ENCODE measurements around the gene MRFAP1L1. TPM values are rescaled to one million over a fixed set of nuclear protein-coding genes. Genes with fewer than 3 reads are reported as not detected.
"Not testable (repeated sequence)": the region's sequence is repeated elsewhere in the genome, so short reads cannot be mapped to it uniquely, and the experiment has no call there.

MRFAP1L1 gene
- 47.6 to 77.9 TPM (median 50.7 TPM) in 3 replicates for polyA plus RNA-seq
- 45.2 TPM for polyA plus RNA-seq (2011; ENCODE audit: low read depth)
- 53.6 and 54.4 TPM in 2 replicates for polyA plus RNA-seq (2011; cell fraction: cytosol; rRNA removed)
- 46.9 and 79.1 TPM in 2 replicates for polyA plus RNA-seq (2011; cell fraction: nucleus; rRNA removed)
- polyA plus RNA-seq (2012; ENCODE audit: low replicate concordance) = 42.9 and 49.5 TPM in 2 replicates
- 8.9 to 15.7 TPM (median 9.1 TPM) in 3 replicates for polyA minus RNA-seq
- 18.4 TPM for polyA minus RNA-seq (2011; cell fraction: cytosol; rRNA and poly(A)+ RNA removed)
- 9.8 and 14.8 TPM in 2 replicates for polyA minus RNA-seq (2011; cell fraction: nucleus; rRNA and poly(A)+ RNA removed)

DNA sequence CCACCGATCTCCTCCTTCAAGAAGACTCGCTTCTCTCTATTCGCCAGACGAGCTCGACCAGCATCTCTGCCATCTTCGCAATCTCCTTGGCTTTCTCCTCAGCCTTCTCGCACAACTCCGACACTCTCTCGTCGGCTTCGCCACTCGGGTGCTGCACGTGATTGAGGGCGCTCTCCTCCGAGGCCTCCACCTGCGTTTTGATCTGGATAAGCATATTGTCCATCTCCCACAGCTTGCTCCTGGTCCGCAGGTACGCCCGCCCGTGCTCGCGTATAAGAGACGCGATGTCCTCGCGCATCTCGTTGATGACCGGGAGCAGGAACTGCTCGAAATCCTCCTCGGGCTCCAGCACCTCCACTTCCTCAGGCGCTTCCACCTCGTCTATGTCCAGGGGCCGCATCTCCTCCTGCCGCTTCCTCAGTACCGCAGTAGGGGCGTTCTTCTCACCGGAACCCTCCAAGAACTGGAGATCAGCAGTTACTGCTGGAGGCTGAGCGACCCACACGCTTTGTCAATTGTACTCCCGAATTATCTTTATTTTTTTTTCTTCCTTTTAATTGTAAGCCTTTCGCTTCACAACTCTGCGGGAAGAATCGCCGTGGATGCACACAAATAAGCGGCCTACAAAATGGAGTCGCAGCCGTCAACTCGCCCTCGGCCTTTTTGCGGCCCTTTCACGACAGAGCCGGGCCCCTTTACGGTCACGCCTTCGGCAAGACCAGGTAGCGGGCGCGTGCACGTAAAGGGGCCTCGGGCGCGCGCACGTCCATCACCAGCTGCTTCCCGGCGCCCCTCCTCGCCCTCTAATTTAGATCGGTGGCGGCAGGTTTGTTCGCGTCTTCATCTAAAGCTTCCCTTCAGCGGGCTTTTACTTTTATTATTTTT, at the start of gene MRFAP1L1:
Gene MRFAP1L1, minus strand, starts transcription at position 636 of the 885 bp plus-strand sequence. Its CDS starts 236 bp downstream, at position 400.
- DNase-seq (ENCODE audit: low read depth, low spot score) (peak; percentile 75), FAIRE-seq (peak; percentile 34)
- peaks cover 19% of the 10 kb centered on the region for H3K4me1 ChIP-seq (ENCODE audit: control insufficient read depth, extremely low read depth, insufficient read depth, low read length)
- peaks cover 5 to 9% of the 10 kb centered on the region in 2 experiments for H3K36me3 ChIP-seq (ENCODE audit: control insufficient read depth in 2 of 2, extremely low read depth in 1 of 2, insufficient read depth in 2 of 2, low read length in 2 of 2)
- no peaks in the 10 kb centered on the region for H3K9me1 ChIP-seq (ENCODE audit: control insufficient read depth, extremely low read depth, insufficient read depth, low read length)
- no peaks in the 10 kb centered on the region for H4K20me1 ChIP-seq (ENCODE audit: control insufficient read depth, extremely low read depth, insufficient read depth, low read length)
- peak within 1 kb of the TSS; percentile 88 for H3K9ac ChIP-seq (ENCODE audit: control insufficient read depth, extremely low read depth, insufficient read depth, low read length)
- peak within 1 kb of the TSS; percentile 62 to 93 (median 85) for H3K4me3 ChIP-seq (ENCODE audit: control insufficient read depth in 2 of 3, extremely low read depth in 1 of 3, insufficient read depth in 2 of 3, low read depth in 1 of 3, low read length in 3 of 3)
- peak within 1 kb of the TSS; percentile 99 for H3K4me2 ChIP-seq (ENCODE audit: control insufficient read depth, extremely low read depth, insufficient read depth, low read depth, low read length)
- peak in 1 of 3 experiments; percentile 12 for TF ChIP-seq CTCF (optimal IDR thresholded peaks at IDR 0.05 in 1 of 3, IDR thresholded peaks at IDR 0.05 in 1 of 3, conservative IDR thresholded peaks at IDR 0.05 in 1 of 3; ENCODE audit: extremely low read depth in 1 of 3, insufficient read depth in 2 of 3, low read length in 3 of 3)
- no peak for TF ChIP-seq EZH2 (IDR thresholded peaks at IDR 0.05; ENCODE audit: low read length)
- peaks cover 46% of the 10 kb centered on the region for H3K79me2 ChIP-seq (ENCODE audit: control insufficient read depth, insufficient read depth, low read length)
- dilution Hi-C loops (cut with MboI; ENCODE audit: extremely low pct_ligation_motif_present, low sequenced_read_pairs) = no loop called here
- H3K27me3 ChIP-seq (ENCODE audit: control insufficient read depth, extremely low read depth, insufficient read depth, low read length) = no peaks in the 10 kb centered on the region
- no peaks in the 10 kb centered on the region for H3K9me3 ChIP-seq (ENCODE audit: control insufficient read depth, low read depth, low read length)
- peak within 1 kb of the TSS; percentile 97 for H2AFZ ChIP-seq (ENCODE audit: control insufficient read depth, low read length)
- H3K27ac ChIP-seq (ENCODE audit: control insufficient read depth, insufficient read depth, low read length) = peak within 1 kb of the TSS; percentile 85

GRCh38 chr4:6758728-6759127, 49.1 kb upstream of the MRFAP1L1 start:
- no peak overlapping the region for H3K4me3 ChIP-seq (ENCODE audit: control insufficient read depth in 2 of 3, extremely low read depth in 1 of 3, insufficient read depth in 2 of 3, low read depth in 1 of 3, low read length in 3 of 3)
- no peaks in the 10 kb centered on the region for H3K9me1 ChIP-seq (ENCODE audit: control insufficient read depth, extremely low read depth, insufficient read depth, low read length)
- no peak overlapping the region for H3K9ac ChIP-seq (ENCODE audit: control insufficient read depth, extremely low read depth, insufficient read depth, low read length)
- H3K4me2 ChIP-seq (ENCODE audit: control insufficient read depth, extremely low read depth, insufficient read depth, low read depth, low read length) = no peak overlapping the region
- TF ChIP-seq CTCF (optimal IDR thresholded peaks at IDR 0.05 in 1 of 3, IDR thresholded peaks at IDR 0.05 in 1 of 3, conservative IDR thresholded peaks at IDR 0.05 in 1 of 3; ENCODE audit: extremely low read depth in 1 of 3, insufficient read depth in 2 of 3, low read length in 3 of 3) = no peak
- no peak for TF ChIP-seq EZH2 (IDR thresholded peaks at IDR 0.05; ENCODE audit: low read length)
- H3K27me3 ChIP-seq (ENCODE audit: control insufficient read depth, extremely low read depth, insufficient read depth, low read length) = no peaks in the 10 kb centered on the region
- no peaks in the 10 kb centered on the region for H3K79me2 ChIP-seq (ENCODE audit: control insufficient read depth, insufficient read depth, low read length)
- no peak overlapping the region for H2AFZ ChIP-seq (ENCODE audit: control insufficient read depth, low read length)
- peaks cover 19% of the 10 kb centered on the region for H3K4me1 ChIP-seq (ENCODE audit: control insufficient read depth, extremely low read depth, insufficient read depth, low read length)
- no peaks in the 10 kb centered on the region for H4K20me1 ChIP-seq (ENCODE audit: control insufficient read depth, extremely low read depth, insufficient read depth, low read length)
- no peaks in the 10 kb centered on the region for H3K36me3 ChIP-seq (ENCODE audit: control insufficient read depth in 2 of 2, extremely low read depth in 1 of 2, insufficient read depth in 2 of 2, low read length in 2 of 2)
- FAIRE-seq (peak; percentile 23), DNase-seq (ENCODE audit: low read depth, low spot score) (no peak)
- no peak overlapping the region for H3K27ac ChIP-seq (ENCODE audit: control insufficient read depth, insufficient read depth, low read length)
- no peaks in the 10 kb centered on the region for H3K9me3 ChIP-seq (ENCODE audit: control insufficient read depth, low read depth, low read length)
- dilution Hi-C loops (cut with MboI; ENCODE audit: extremely low pct_ligation_motif_present, low sequenced_read_pairs) = no loop called here

- H3K27me3 ChIP-seq (ENCODE audit: control insufficient read depth, extremely low read depth, insufficient read depth, low read length); H4K20me1 ChIP-seq (ENCODE audit: control insufficient read depth, extremely low read depth, insufficient read depth, low read length); FAIRE-seq; H2AFZ ChIP-seq (ENCODE audit: control insufficient read depth, low read length); H3K4me2 ChIP-seq (ENCODE audit: control insufficient read depth, extremely low read depth, insufficient read depth, low read depth, low read length); H3K9me3 ChIP-seq (ENCODE audit: control insufficient read depth, low read depth, low read length); H3K79me2 ChIP-seq (ENCODE audit: control insufficient read depth, insufficient read depth, low read length); H3K27ac ChIP-seq (ENCODE audit: control insufficient read depth, insufficient read depth, low read length); H3K9ac ChIP-seq (ENCODE audit: control insufficient read depth, extremely low read depth, insufficient read depth, low read length); H3K36me3 ChIP-seq (ENCODE audit: control insufficient read depth in 2 of 2, extremely low read depth in 1 of 2, insufficient read depth in 2 of 2, low read length in 2 of 2); H3K9me1 ChIP-seq (ENCODE audit: control insufficient read depth, extremely low read depth, insufficient read depth, low read length); dilution Hi-C loops (cut with MboI; ENCODE audit: extremely low pct_ligation_motif_present, low sequenced_read_pairs); DNase-seq (ENCODE audit: low read depth, low spot score); H3K4me3 ChIP-seq (ENCODE audit: control insufficient read depth in 2 of 3, extremely low read depth in 1 of 3, insufficient read depth in 2 of 3, low read depth in 1 of 3, low read length in 3 of 3); H3K4me1 ChIP-seq (ENCODE audit: control insufficient read depth, extremely low read depth, insufficient read depth, low read length): not testable (repeated sequence)
Measured at GRCh38 chr4:6756345-6756744, 46.7 kb upstream of the MRFAP1L1 start.

All from keratinocyte (primary cell).